Measurements from ENCODE around the gene TTYH3.

TTYH3 gene

GRCh38 chr7:2657208-2657607 lies 25.4 kb downstream of the TTYH3 start (continued):
- no peak for TF ChIP-seq ZBTB44 (tag by site-specific recombination; IDR thresholded peaks at IDR 0.05)
- TF ChIP-seq ZNF777 (tag by site-specific recombination; IDR thresholded peaks at IDR 0.05; ENCODE audit: borderline replicate concordance), result 0 out of 2 replicates have a peak, but pooled peaks have one; percentile 14
- TF ChIP-seq PATZ1 (tag by site-specific recombination; IDR thresholded peaks at IDR 0.05), result peak; percentile 20; the same call in 1 of the 2 replicates
- TF ChIP-seq KLF16 (tag by site-specific recombination; IDR thresholded peaks at IDR 0.05), result no peak

- Histone ChIP-seq H3K36me3 (ENCODE audit: control insufficient read depth in 2 of 2, insufficient read depth in 1 of 2, low read length in 2 of 2) (peaks cover 0 to 37% of the 10 kb centered on the region in 2 experiments; a peak in 1 of 3 replicates), H3K4me1 (ENCODE audit: control insufficient read depth, insufficient read depth, low read length) (no peaks in the 10 kb centered on the region), H3K27ac (ENCODE audit: extremely low read depth, low read depth, low read length) (no peak overlapping the region), H3K4me3 (ENCODE audit: low read depth, low read length) (no peak overlapping the region), H3K9me3 (ENCODE audit: control insufficient read depth, insufficient read depth, low read depth, low read length) (no peaks in the 10 kb centered on the region)
- ChIA-PET CTCF (interaction anchor here (1.9 kb wide), 1 partner anchor 12 kb away, joined by 5 read pairs; no protein-coding TSS in a partner anchor), POLR2A (no interaction called here)
- TF ChIP-seq ZFP41 (tag by site-specific recombination; IDR thresholded peaks at IDR 0.05; ENCODE audit: borderline replicate concordance) (no peak), GLIS2 (tag by site-specific recombination; IDR thresholded peaks at IDR 0.05) (0 out of 2 replicates have a peak, but pooled peaks have one; percentile 14)
Measured at GRCh38 chr7:2657920-2658671, 26.3 kb downstream of the TTYH3 start.

- Histone ChIP-seq H3K36me3 (ENCODE audit: control insufficient read depth in 2 of 2, insufficient read depth in 1 of 2, low read length in 2 of 2) (peaks cover 0 to 36% of the 10 kb centered on the region in 2 experiments; a peak in 1 of 3 replicates), H3K27ac (ENCODE audit: extremely low read depth, low read depth, low read length) (no peak overlapping the region), H3K4me1 (ENCODE audit: control insufficient read depth, insufficient read depth, low read length) (no peaks in the 10 kb centered on the region), H3K9me3 (ENCODE audit: control insufficient read depth, insufficient read depth, low read depth, low read length) (no peaks in the 10 kb centered on the region), H3K4me3 (ENCODE audit: low read depth, low read length) (no peak overlapping the region)
- ChIA-PET CTCF (interaction anchor here (1.9 kb wide), 1 partner anchor 12 kb away, joined by 5 read pairs; no protein-coding TSS in a partner anchor), POLR2A (no interaction called here)
- TF ChIP-seq ZFP41 (tag by site-specific recombination; IDR thresholded peaks at IDR 0.05; ENCODE audit: borderline replicate concordance), result no peak
- no peak for TF ChIP-seq ZNF223 (tag by site-specific recombination; IDR thresholded peaks at IDR 0.05)
- TF ChIP-seq, protein P1, sequence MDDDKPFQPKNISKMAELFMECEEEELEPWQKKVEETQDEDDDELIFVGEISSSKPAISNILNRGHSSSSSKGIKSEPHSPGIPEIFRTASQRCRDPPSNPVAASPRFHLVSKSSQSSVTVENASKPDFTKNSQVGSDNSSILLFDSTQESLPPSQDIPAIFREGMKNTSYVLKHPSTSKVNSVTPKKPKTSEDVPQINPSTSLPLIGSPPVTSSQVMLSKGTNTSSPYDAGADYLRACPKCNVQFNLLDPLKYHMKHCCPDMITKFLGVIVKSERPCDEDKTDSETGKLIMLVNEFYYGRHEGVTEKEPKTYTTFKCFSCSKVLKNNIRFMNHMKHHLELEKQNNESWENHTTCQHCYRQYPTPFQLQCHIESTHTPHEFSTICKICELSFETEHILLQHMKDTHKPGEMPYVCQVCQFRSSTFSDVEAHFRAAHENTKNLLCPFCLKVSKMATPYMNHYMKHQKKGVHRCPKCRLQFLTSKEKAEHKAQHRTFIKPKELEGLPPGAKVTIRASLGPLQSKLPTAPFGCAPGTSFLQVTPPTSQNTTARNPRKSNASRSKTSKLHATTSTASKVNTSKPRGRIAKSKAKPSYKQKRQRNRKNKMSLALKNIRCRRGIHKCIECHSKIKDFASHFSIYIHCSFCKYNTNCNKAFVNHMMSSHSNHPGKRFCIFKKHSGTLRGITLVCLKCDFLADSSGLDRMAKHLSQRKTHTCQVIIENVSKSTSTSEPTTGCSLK (tag by site-specific recombination; IDR thresholded peaks at IDR 0.05), result no peak
- TF ChIP-seq ZNF341 (tag by site-specific recombination; IDR thresholded peaks at IDR 0.05; ENCODE audit: low read depth), result no peak
- TF ChIP-seq KLF9 (tag by site-specific recombination; IDR thresholded peaks at IDR 0.05; ENCODE audit: low read depth), result no peak
- TF ChIP-seq HOXD13 (CRISPR knock-in tag; IDR thresholded peaks at IDR 0.05; ENCODE audit: borderline replicate concordance), result no peak
- no peak for TF ChIP-seq ZNF530 (tag by site-specific recombination; IDR thresholded peaks at IDR 0.05; ENCODE audit: low read depth)
- TF ChIP-seq GLIS2 (tag by site-specific recombination; IDR thresholded peaks at IDR 0.05), result no peak
- TF ChIP-seq ZNF248 (tag by site-specific recombination; IDR thresholded peaks at IDR 0.05), result no peak
- TF ChIP-seq ZNF549 (tag by site-specific recombination; IDR thresholded peaks at IDR 0.05), result no peak
- TF ChIP-seq ZFP69B (tag by site-specific recombination; IDR thresholded peaks at IDR 0.05), result no peak
- no peak for TF ChIP-seq ZNF623 (tag by site-specific recombination; IDR thresholded peaks at IDR 0.05)
- no peak for TF ChIP-seq ZNF19 (tag by site-specific recombination; IDR thresholded peaks at IDR 0.05; ENCODE audit: low read depth)
Measured at GRCh38 chr7:2658941-2659340, 27.2 kb downstream of the TTYH3 start.

Data from HEK293 (cell line).